Right lobe of liver (tissue), 6 donors: ENCODE results near the gene RETREG1. TPM values are rescaled to one million over a fixed set of nuclear protein-coding genes. Genes with fewer than 3 reads are reported as not detected.
"Not testable (repeated sequence)": the region's sequence is repeated elsewhere in the genome, so short reads cannot be mapped to it uniquely, and the experiment has no call there.

Experiments used
- ATAC-seq, 4 donors: fragments of 200-7000 bp; cut with Tn5 transposase; one replicate each; pipeline ENCODE4 v1.9.1; 2020; ENCODE audit warnings: mild to moderate bottlenecking in 4 of 4, moderate library complexity in 4 of 4
- DNase-seq, 3 donors: peaks; one replicate each; pipeline ENCODE4 v3.0.0-alpha.2; 2020
- H3K27ac ChIP-seq, 3 donors: fragments of 200-600 bp; one replicate each; pipeline ENCODE4 v1.8.0; 2022
- H3K27me3 ChIP-seq, 2 donors: fragments of 200-600 bp; one replicate each; pipeline ENCODE4 v1.8.0; 2022
- H3K36me3 ChIP-seq, 4 donors: fragments of 200-600 bp; sonication (generic) in 1 of 4; one replicate each; pipeline versions ENCODE4 v1.5.1 to v1.8.0; 2017 to 2022; ENCODE audit warnings: control low read depth in 1 of 4
- H3K4me1 ChIP-seq, 4 donors: fragments of 200-600 bp; sonication (generic) in 1 of 4; one replicate each; pipeline versions ENCODE4 v1.5.1 to v1.8.0; 2017 to 2022; ENCODE audit warnings: control low read depth in 1 of 4
- H3K4me3 ChIP-seq, 3 donors: fragments of 200-600 bp; one replicate each; pipeline ENCODE4 v1.8.0; 2022
- H3K9me3 ChIP-seq, 4 donors: fragments of 200-600 bp; sonication (generic) in 1 of 4; one replicate each; pipeline versions ENCODE4 v1.5.1 to v1.8.0; 2017 to 2022; ENCODE audit warnings: control low read depth in 1 of 4
- CTCF ChIP-seq, 4 donors: fragments of 200-600 bp in 3 of 4; fragments of 450-650 bp in 1 of 4; IDR thresholded peaks; one replicate each; pipeline versions ENCODE4 v1.5.1 to v1.8.0; 2016 to 2022; ENCODE audit warnings: antibody characterized with exemption in 4 of 4, mild to moderate bottlenecking in 2 of 4
- POLR2A ChIP-seq: fragments of 450-650 bp; IDR thresholded peaks from one replicate; pipeline ENCODE4 v1.6.1; 2017; ENCODE audit warnings: antibody characterized with exemption, mild to moderate bottlenecking
- WGBS: methylation state at CpG from one replicate; pipeline ENCODE4 v1.1.6; 2018; ENCODE audit warnings: low coverage, low lambda C conversion rate; ENCODE audit not compliant: insufficient coverage; ENCODE audit errors: missing lambda C conversion rate; 5-methylcytosine and 5-hydroxymethylcytosine counted together
- intact Hi-C, 2 donors: fragments of 100-400 bp; cut with DNase I; formaldehyde crosslinking; loops; one replicate each; pipeline versions ENCODE4 v1.11.2 to v1.14.1; 2022
- total RNA-seq, 6 experiments: library from RNA; depleted of rRNA in 2 of 6; stranded (reverse); fragments of >200 nt in 2 of 6; fragmentation: NEBNext Ultra II Directional in 3 of 6; extraction: Animal tissue kit (Norgen Biotek cat#: 25700) in 3 of 6; gene quantifications; one replicate each; pipeline versions ENCODE4 v1.1.0 to v1.2.4, GENCODE V29; 2016 to 2023
- donor health status: DM: no; HTN: yes; CAD: no.
- donor health status: DM: no; HTN: no; CAD: no.
- donor health status: DM: no; HTN: no; CAD: no.
- donor health status: DM: no; HTN: yes; CAD: no.
- donor health status: DM: no; HTN: yes; CAD: no.

Gene RETREG1
- total RNA-seq, 6 experiments from 2014 or later: 17.2 to 70.8 (median 30.2) TPM

GRCh38 chr5:16654647-16655334, 38.0 kb upstream of the RETREG1 start:
- Histone ChIP-seq H3K9me3 (no peaks in the 10 kb centered on the region), H3K4me3 (no peak overlapping the region), H3K36me3 (no peaks in the 10 kb centered on the region), H3K27me3 (no peaks in the 10 kb centered on the region), H3K4me1 (no peaks in the 10 kb centered on the region), H3K27ac (no peak overlapping the region)
- ATAC-seq: no peak
- WGBS: 49% methylated on average over 5 of the region's 6 CpGs
- intact Hi-C loops: no loop called here
- no peak for DNase-seq
- no peak for TF ChIP-seq CTCF (IDR thresholded peaks at IDR 0.05)
- no peak for TF ChIP-seq POLR2A

GRCh38 chr5:16648739-16649138, 31.9 kb upstream of the RETREG1 start:
- intact Hi-C loops, DNase-seq, ATAC-seq: not testable (repeated sequence)

GRCh38 chr5:16644301-16644889, 27.6 kb upstream of the RETREG1 start:
- TF ChIP-seq POLR2A: no peak
- TF ChIP-seq CTCF (IDR thresholded peaks at IDR 0.05): no peak
- Histone ChIP-seq H3K36me3 (no peaks in the 10 kb centered on the region), H3K9me3 (no peaks in the 10 kb centered on the region), H3K27me3 (no peaks in the 10 kb centered on the region), H3K27ac (no peak overlapping the region), H3K4me1 (no peaks in the 10 kb centered on the region), H3K4me3 (no peak overlapping the region)
- intact Hi-C loops: no loop called here
- ATAC-seq (no peak), DNase-seq (no peak)
- 94% methylated on average over 7 of the region's 11 CpGs for WGBS

More at GRCh38 chr5:16648739-16649138, 31.9 kb upstream of the RETREG1 start:
- not testable (repeated sequence) for H3K27me3 ChIP-seq, H3K4me3 ChIP-seq, H3K4me1 ChIP-seq, H3K36me3 ChIP-seq, H3K9me3 ChIP-seq, H3K27ac ChIP-seq
- 20% methylated on average over 1 of the region's 8 CpGs for WGBS

- TF ChIP-seq POLR2A: no peak
- TF ChIP-seq CTCF (IDR thresholded peaks at IDR 0.05): no peak
- intact Hi-C loops: no loop called here
- Histone ChIP-seq H3K27ac (no peak overlapping the region), H3K9me3 (no peaks in the 10 kb centered on the region), H3K4me1 (no peaks in the 10 kb centered on the region), H3K4me3 (no peak overlapping the region), H3K36me3 (no peaks in the 10 kb centered on the region), H3K27me3 (no peaks in the 10 kb centered on the region)
- WGBS: 63% methylated on average over 1 of the region's 2 CpGs
- no peak for ATAC-seq
- no peak for DNase-seq
Measured at GRCh38 chr5:16642867-16643266, 26.1 kb upstream of the RETREG1 start.

- 89% methylated on average over 4 of the region's 4 CpGs for WGBS
- H3K36me3 ChIP-seq: no peaks in the 10 kb centered on the region
- intact Hi-C loops: no loop called here
- H3K4me3 ChIP-seq: no peak overlapping the region
- no peaks in the 10 kb centered on the region for H3K9me3 ChIP-seq
- H3K27me3 ChIP-seq: no peaks in the 10 kb centered on the region
- ATAC-seq: no peak
- H3K27ac ChIP-seq: no peak overlapping the region
- no peak for TF ChIP-seq POLR2A
- no peak for TF ChIP-seq CTCF (IDR thresholded peaks at IDR 0.05)
- DNase-seq: no peak
- H3K4me1 ChIP-seq: no peaks in the 10 kb centered on the region
Measured at GRCh38 chr5:16639206-16639605, 22.4 kb upstream of the RETREG1 start.
